ENCODE measurements around the gene PPP1R13B. TPM values are rescaled to one million over a fixed set of nuclear protein-coding genes. Genes with fewer than 3 reads are reported as not detected.
A peak's percentile ranks its signal among the peaks of the same experiment; 100 is the strongest.

Gene PPP1R13B
- total RNA-seq, 1 experiment from 2014 or later: 16.2 TPM

DNA sequence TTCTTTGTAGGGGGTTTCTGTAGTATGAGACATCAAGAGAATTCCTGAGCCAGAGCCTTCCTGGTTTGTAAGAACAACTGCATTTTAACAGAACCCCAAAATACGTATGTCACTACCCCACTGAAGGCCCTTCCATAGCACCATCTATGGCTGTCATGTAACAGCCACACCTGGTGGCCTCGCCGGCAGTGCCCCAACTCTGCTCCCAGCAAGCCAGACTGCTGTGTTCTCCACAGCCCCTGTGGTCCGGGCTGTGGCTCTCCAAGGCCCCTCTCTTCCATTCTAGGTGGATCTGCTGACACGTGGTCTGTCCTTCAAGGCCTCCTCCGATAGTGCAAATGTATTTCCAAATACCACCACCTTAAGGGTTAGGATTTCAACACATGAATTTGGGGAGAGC lies 9.9 kb upstream of the PPP1R13B start:
- Mint-ChIP-seq H3K27me3 (ENCODE audit: insufficient read depth, unreplicated experiment) (no peaks in the 10 kb centered on the region), H3K9me3 (ENCODE audit: unreplicated experiment) (no peaks in the 10 kb centered on the region), H3K27ac (ENCODE audit: low read depth, unreplicated experiment) (no peak overlapping the region), H3K36me3 (ENCODE audit: insufficient read depth, unreplicated experiment) (no peaks in the 10 kb centered on the region), H3K4me3 (ENCODE audit: unreplicated experiment) (no peak overlapping the region), H3K4me1 (ENCODE audit: insufficient read depth, unreplicated experiment) (peaks cover 18% of the 10 kb centered on the region)
- TF ChIP-seq CTCF (IDR thresholded peaks at IDR 0.05; ENCODE audit: unreplicated experiment): no peak
- intact Hi-C loops (cut with micrococcal nuclease): no loop called here
- BruUV-seq (replicated peaks): no TSS peak
- no peak for DNase-seq (ENCODE audit: unreplicated experiment)
- ChIA-PET CTCF (no interaction called here), POLR2A (no interaction called here)

- DNase-seq (ENCODE audit: unreplicated experiment): no peak
- BruUV-seq (replicated peaks): no TSS peak
- no peaks in the 10 kb centered on the region for H3K36me3 Mint-ChIP-seq (ENCODE audit: insufficient read depth, unreplicated experiment)
- TF ChIP-seq CTCF (IDR thresholded peaks at IDR 0.05; ENCODE audit: unreplicated experiment): no peak
- H3K27me3 Mint-ChIP-seq (ENCODE audit: insufficient read depth, unreplicated experiment): no peaks in the 10 kb centered on the region
- peaks cover 18% of the 10 kb centered on the region for H3K4me1 Mint-ChIP-seq (ENCODE audit: insufficient read depth, unreplicated experiment)
- CTCF ChIA-PET: interaction anchor here (1.4 kb wide), 1 partner anchor 44 kb away, joined by 4 read pairs; no protein-coding TSS in a partner anchor
- no peaks in the 10 kb centered on the region for H3K9me3 Mint-ChIP-seq (ENCODE audit: unreplicated experiment)
- H3K27ac Mint-ChIP-seq (ENCODE audit: low read depth, unreplicated experiment): no peak overlapping the region
- intact Hi-C loops (cut with micrococcal nuclease): no loop called here
- POLR2A ChIA-PET: no interaction called here
- no peak overlapping the region for H3K4me3 Mint-ChIP-seq (ENCODE audit: unreplicated experiment)
These were observed 9.2 kb upstream of the PPP1R13B start for GRCh38 chr14:103856607-103857006.

GRCh38 chr14:103856105-103856504 lies 8.7 kb upstream of the PPP1R13B start:
- no TSS peak for BruUV-seq (replicated peaks)
- no peaks in the 10 kb centered on the region for H3K36me3 Mint-ChIP-seq (ENCODE audit: insufficient read depth, unreplicated experiment)
- H3K4me3 Mint-ChIP-seq (ENCODE audit: unreplicated experiment): no peak overlapping the region
- TF ChIP-seq CTCF (IDR thresholded peaks at IDR 0.05; ENCODE audit: unreplicated experiment): no peak
- H3K4me1 Mint-ChIP-seq (ENCODE audit: insufficient read depth, unreplicated experiment): peaks cover 18% of the 10 kb centered on the region
- ChIA-PET CTCF (interaction anchor here (0.7 to 1.4 kb wide), 3 partner anchors 45 to 108 kb away, joined by 3 to 4 read pairs (median 3); no protein-coding TSS in a partner anchor), POLR2A (no interaction called here)
- no peaks in the 10 kb centered on the region for H3K9me3 Mint-ChIP-seq (ENCODE audit: unreplicated experiment)
- H3K27ac Mint-ChIP-seq (ENCODE audit: low read depth, unreplicated experiment): no peak overlapping the region
- H3K27me3 Mint-ChIP-seq (ENCODE audit: insufficient read depth, unreplicated experiment): no peaks in the 10 kb centered on the region
- DNase-seq (ENCODE audit: unreplicated experiment): no peak
- intact Hi-C loops (cut with micrococcal nuclease): no loop called here

- Mint-ChIP-seq H3K36me3 (ENCODE audit: insufficient read depth, unreplicated experiment) (no peaks in the 10 kb centered on the region), H3K9me3 (ENCODE audit: unreplicated experiment) (no peaks in the 10 kb centered on the region), H3K27me3 (ENCODE audit: insufficient read depth, unreplicated experiment) (no peaks in the 10 kb centered on the region), H3K27ac (ENCODE audit: low read depth, unreplicated experiment) (peak overlapping the region; percentile 29), H3K4me1 (ENCODE audit: insufficient read depth, unreplicated experiment) (peaks cover 18% of the 10 kb centered on the region), H3K4me3 (ENCODE audit: unreplicated experiment) (no peak overlapping the region)
- no TSS peak for BruUV-seq (replicated peaks)
- CTCF ChIA-PET: interaction anchor here (0.7 to 1.4 kb wide), 3 partner anchors 45 to 109 kb away, joined by 3 to 4 read pairs (median 3); no protein-coding TSS in a partner anchor
- no peak for DNase-seq (ENCODE audit: unreplicated experiment)
- POLR2A ChIA-PET: no interaction called here
- intact Hi-C loops (cut with micrococcal nuclease): no loop called here
- no peak for TF ChIP-seq CTCF (IDR thresholded peaks at IDR 0.05; ENCODE audit: unreplicated experiment)
These were observed 8.3 kb upstream of the PPP1R13B start for GRCh38 chr14:103855734-103856095.

Data from MCF 10A (cell line).